K562 (cell line): ENCODE results near the gene METTL8. TPM values are rescaled to one million over a fixed set of nuclear protein-coding genes. Genes with fewer than 3 reads are reported as not detected.
"Not testable (repeated sequence)": the region's sequence is repeated elsewhere in the genome, so short reads cannot be mapped to it uniquely, and the experiment has no call there.

Experiments
- ATAC-seq: fragments of 200-7000 bp; cut with Tn5 transposase; 3 replicates; pipeline ENCODE4 v1.9.1; 2020; ENCODE audit warnings: moderate library complexity
- BruUV-seq: library from RNA; stranded (reverse); fragments of 400-500 nt; replicated peaks from 2 replicates; lab custom pipeline; 2021; lab: Mats Ljungman, UMichigan
- CTCF ChIA-PET: fragments of 300-600 bp; formaldehyde crosslinking; extraction: SDS; loops from one replicate; lab custom pipeline; 2021; ENCODE audit warnings: low intra/inter-chr PET ratio; lab: Yijun Ruan, JAX
- POLR2A ChIA-PET: fragments of 300-600, 350-650 bp; sonication (Branson Sonifier 250); formaldehyde crosslinking; extraction: SDS; loops from one replicate; lab custom pipeline; 2021; ENCODE audit warnings: antibody characterized with exemption, inconsistent platforms; lab: Yijun Ruan, JAX
- DNase-seq, 4 experiments: peaks; one replicate each; pipeline versions ENCODE4 v3.0.0 to v3.0.0-alpha.2; 2011 to 2018; ENCODE audit warnings: low spot score in 3 of 4, mixed read lengths in 3 of 4; ENCODE audit errors: extremely low read depth in 1 of 4
- FAIRE-seq: peaks from 2 replicates; lab custom pipeline; 2011; peaks lifted over from hg19 to GRCh38; lab: Jason Lieb, UNC
- H2AFZ ChIP-seq: 2 replicates; pipeline ENCODE4 v1.6.0; 2011; ENCODE audit warnings: low read depth, low read length, control low read depth, inconsistent platforms
- H3K27ac ChIP-seq: fragments of 200-600 bp; 3 replicates; pipeline ENCODE4 v1.8.0; 2011; ENCODE audit warnings: low read depth, mild to moderate bottlenecking, control low read depth, inconsistent platforms, low read length, moderate library complexity, mixed read lengths; ENCODE audit errors: extremely low read depth
- H3K27me3 ChIP-seq, 2 experiments: fragments of 300-600 bp in 1 of 2; 2 replicates in 1 of 2; 3 replicates in 1 of 2; pipeline versions ENCODE4 v1.6.0 to v1.8.0; 2011; ENCODE audit warnings: inconsistent platforms in 2 of 2, low read length in 2 of 2, mild to moderate bottlenecking in 1 of 2, mixed read lengths in 1 of 2, moderate library complexity in 1 of 2; ENCODE audit not compliant: control insufficient read depth in 2 of 2, insufficient read depth in 2 of 2
- H3K36me3 ChIP-seq: fragments of 300-600 bp; 3 replicates; pipeline ENCODE4 v1.8.0; 2011; ENCODE audit warnings: mild to moderate bottlenecking, low read length, inconsistent platforms; ENCODE audit not compliant: control insufficient read depth, insufficient read depth
- H3K4me1 ChIP-seq, 2 experiments: fragments of 200-600 bp in 1 of 2; replicated peaks in 1 of 2; 2 replicates in 1 of 2; 3 replicates in 1 of 2; pipeline versions ENCODE4 v1.5.1 to v1.8.0; 2011; ENCODE audit warnings: inconsistent platforms in 2 of 2, low read length in 2 of 2, mild to moderate bottlenecking in 1 of 2, mixed read lengths in 1 of 2, moderate library complexity in 1 of 2; ENCODE audit not compliant: control insufficient read depth in 2 of 2, insufficient read depth in 2 of 2
- H3K4me2 ChIP-seq: 2 replicates; pipeline ENCODE4 v1.6.1; 2011; ENCODE audit warnings: low read length, control low read depth, inconsistent platforms, mixed read lengths; ENCODE audit not compliant: insufficient read depth
- H3K4me3 ChIP-seq: fragments of 200-600 bp; sonication (generic), shearing (Covaris generic); 2 replicates; pipeline ENCODE4 v1.5.1; 2016; ENCODE audit warnings: control low read depth, inconsistent platforms
- H3K79me2 ChIP-seq: fragments of 200-600 bp; 3 replicates; pipeline ENCODE4 v1.8.0; 2011; ENCODE audit warnings: low read length, inconsistent platforms; ENCODE audit not compliant: control insufficient read depth, insufficient read depth
- H3K9ac ChIP-seq, 2 experiments: 2 replicates each; pipeline versions ENCODE4 v1.6.0 to v1.6.1; 2011; ENCODE audit warnings: low read depth in 2 of 2, low read length in 2 of 2, control low read depth in 1 of 2, inconsistent platforms in 1 of 2, mild to moderate bottlenecking in 1 of 2, mixed read lengths in 1 of 2; ENCODE audit not compliant: insufficient read depth in 1 of 2
- H3K9me1 ChIP-seq: one replicate; pipeline ENCODE4 v1.6.0; 2011; ENCODE audit warnings: inconsistent platforms, mild to moderate bottlenecking, low read length, moderate library complexity; ENCODE audit not compliant: control insufficient read depth, insufficient read depth
- H3K9me3 ChIP-seq: replicated peaks from 2 replicates; pipeline ENCODE4 v1.5.1; 2011; ENCODE audit warnings: low read depth, low read length, inconsistent platforms; ENCODE audit not compliant: control insufficient read depth, insufficient read depth
- H4K20me1 ChIP-seq: replicated peaks from 2 replicates; pipeline ENCODE4 v1.6.1; 2011; ENCODE audit warnings: low read length, inconsistent platforms, mixed read lengths; ENCODE audit not compliant: control insufficient read depth, insufficient read depth
- EZH2 ChIP-seq: IDR thresholded peaks from 2 replicates; pipeline ENCODE4 v1.6.1; 2012; ENCODE audit warnings: low read depth, mild to moderate bottlenecking, inconsistent platforms, low read length, borderline replicate concordance
- MAFK ChIP-seq: IDR thresholded peaks from 2 replicates; pipeline ENCODE4 v1.6.1; 2011; ENCODE audit warnings: low read length, improper control_type of control experiment
- SNAPC5 ChIP-seq: fragments of 250-450 bp; sonication (Bioruptor Pico); IDR thresholded peaks from 2 replicates; pipeline ENCODE4 v1.8.0; 2021; ENCODE audit warnings: moderate library complexity, mild to moderate bottlenecking, inconsistent platforms
- ZBTB40 ChIP-seq, 2 experiments: fragments of 450-650 bp in 1 of 2; sonication (generic) in 1 of 2; formaldehyde crosslinking in 1 of 2; IDR thresholded peaks; 2 replicates each; pipeline versions ENCODE4 v1.7.1 to v1.9.0; 2016 to 2022; ENCODE audit warnings: inconsistent platforms in 1 of 2, mild to moderate bottlenecking in 1 of 2, missing genetic modification reagents in 1 of 2
- ZNF507 ChIP-seq: conservative IDR thresholded peaks from 2 replicates; pipeline ENCODE4 v1.6.1; 2017; ENCODE audit warnings: missing genetic modification characterization, missing compliant biosample characterization
- WGBS: fragments of 100-300 bp; shearing (Covaris generic); methylation state at CpG from one replicate; pipeline ENCODE4 v1.1.6; 2016; ENCODE audit warnings: low coverage, mixed read lengths; ENCODE audit not compliant: insufficient coverage; ENCODE audit errors: missing lambda C conversion rate; 5-methylcytosine and 5-hydroxymethylcytosine counted together
- in situ Hi-C: fragments of 300-500 bp; cut with MboI; formaldehyde crosslinking; loops from 4 replicates; pipeline ENCODE4 v1.15.0; 2018; ENCODE audit warnings: inconsistent platforms, mixed read lengths
- intact Hi-C: fragments of 100-400 bp; cut with micrococcal nuclease; formaldehyde crosslinking; loops from 2 replicates; pipeline ENCODE4 v1.14.2; 2022
- polyA plus RNA-seq, 8 experiments: library from polyadenylated mRNA; depleted of rRNA in 4 of 8; stranded (reverse) in 5 of 8; unstranded in 3 of 8; fragments of >200 nt; fragmentation: Nextera tagmentation in 2 of 8; fragmentation: Illumina TruSeq in 1 of 8; extraction: Ambion mirVana in 2 of 8; extraction: Trizol in 1 of 8; gene quantifications; 2 replicates each; pipeline versions ENCODE4 v1.2.1 to v1.2.3, GENCODE V29; 2011 to 2014; ENCODE audit warnings: inconsistent platforms in 1 of 8, missing spikeins in 1 of 8
- total RNA-seq, 7 experiments: library from RNA; depleted of rRNA in 6 of 7; stranded (reverse); fragments of >200 nt in 6 of 7; fragmentation: Illumina TruSeq in 2 of 7; extraction: Trizol in 2 of 7; gene quantifications; 2 replicates each; pipeline versions ENCODE4 v1.2.1 to v1.2.3, GENCODE V29; 2011 to 2021; ENCODE audit warnings: low replicate concordance in 1 of 7

METTL8 gene
- total and polyA plus RNA-seq, 9 of the 15 experiments (the other 6 are each of a cell fraction or from before 2014, with no cell fraction given) = 12.9 to 52.6 (median 33.7) TPM

GRCh38 chr2:171353746-171354145 is 80.0 kb downstream of the METTL8 start:
- H3K9me1 ChIP-seq, H3K27me3 ChIP-seq, H3K4me2 ChIP-seq, H3K9ac ChIP-seq, ATAC-seq, DNase-seq, H3K4me1 ChIP-seq, H3K4me3 ChIP-seq, H3K9me3 ChIP-seq, intact Hi-C loops, BruUV-seq, H3K36me3 ChIP-seq, in situ Hi-C loops, H4K20me1 ChIP-seq, H3K79me2 ChIP-seq, FAIRE-seq, H2AFZ ChIP-seq, CTCF ChIA-PET, H3K27ac ChIP-seq: not testable (repeated sequence)
- peak; percentile 90 for TF ChIP-seq ZNF507 (tag)
- 98% methylated on average over 3 of the region's 3 CpGs for WGBS
- POLR2A ChIA-PET = interaction anchor here (0.6 kb wide), 1 partner anchor 49 kb away, joined by 3 read pairs; no protein-coding TSS in a partner anchor

GRCh38 chr2:171348056-171348455 is 85.7 kb downstream of the METTL8 start:
- peaks cover 0 to 4% of the 10 kb centered on the region in 2 experiments; a peak in 1 of 5 replicates for H3K4me1 ChIP-seq
- H2AFZ ChIP-seq = no peak overlapping the region
- H3K79me2 ChIP-seq = no peaks in the 10 kb centered on the region
- H3K9me1 ChIP-seq = no peaks in the 10 kb centered on the region
- H3K27me3 ChIP-seq = no peaks in the 10 kb centered on the region
- no peak overlapping the region for H3K4me2 ChIP-seq
- intact Hi-C loops (no loop called here), in situ Hi-C loops (no loop called here)
- H3K9ac ChIP-seq = no peak overlapping the region
- no peaks in the 10 kb centered on the region for H3K36me3 ChIP-seq
- no peak for ATAC-seq
- H3K9me3 ChIP-seq = no peaks in the 10 kb centered on the region
- H3K27ac ChIP-seq = no peak overlapping the region
- no peaks in the 10 kb centered on the region for H4K20me1 ChIP-seq
- DNase-seq = no peak
- H3K4me3 ChIP-seq = no peak overlapping the region
- CTCF ChIA-PET = no interaction called here
- no TSS peak for BruUV-seq
- no peak for FAIRE-seq
- POLR2A ChIA-PET = interaction anchor here (0.9 to 1.3 kb wide), 3 partner anchors 8 to 10 kb away, joined by 3 read pairs; no protein-coding TSS in a partner anchor
- WGBS = 35% methylated on average over 1 of the region's 1 CpG
- TF ChIP-seq ZBTB40 (IDR thresholded peaks at IDR 0.05) (peak; percentile 78), ZBTB40 (CRISPR knock-in tag; IDR thresholded peaks at IDR 0.05) (no peak), SNAPC5 (CRISPR knock-in tag) (no peak), MAFK (no peak), EZH2 (no peak)
